HL-60 (cell line): ENCODE measurements around the gene NFIC.
"Not testable (repeated sequence)": the region's sequence is repeated elsewhere in the genome, so short reads cannot be mapped to it uniquely, and the experiment has no call there.

ENCODE experiments used
- DNase-seq, 2 experiments: peaks; one replicate each; pipeline ENCODE4 v3.0.0-alpha.2; 2010 to 2020; ENCODE audit warnings: low read depth in 1 of 2, low spot score in 1 of 2
- H3K27ac ChIP-seq: fragments of 250-450 bp; sonication (Bioruptor Pico); replicated peaks from 2 replicates; pipeline ENCODE4 v1.5.1; 2020; ENCODE audit warnings: mild to moderate bottlenecking, moderate library complexity
- H3K27me3 ChIP-seq: fragments of 250-450 bp; sonication (Bioruptor Pico); 2 replicates; pipeline ENCODE4 v1.5.1; 2021; ENCODE audit warnings: mild to moderate bottlenecking, moderate library complexity; ENCODE audit not compliant: insufficient read depth, poor library complexity, severe bottlenecking
- H3K4me3 ChIP-seq: replicated peaks from 2 replicates; pipeline ENCODE4 v1.5.1; 2011; ENCODE audit warnings: mild to moderate bottlenecking, control low read depth, low read length; ENCODE audit not compliant: insufficient read depth
- CTCF ChIP-seq: IDR thresholded peaks from one replicate; pipeline ENCODE4 v1.5.1; 2011; ENCODE audit warnings: low read length, control low read depth, inconsistent platforms; ENCODE audit not compliant: insufficient read depth
- GABPA ChIP-seq: IDR thresholded peaks from 2 replicates; pipeline ENCODE4 v1.6.1; 2012; ENCODE audit warnings: low read depth
- POLR2AphosphoS5 ChIP-seq: IDR thresholded peaks from 2 replicates; pipeline ENCODE4 v1.6.1; 2012; ENCODE audit warnings: low read depth
- REST ChIP-seq: IDR thresholded peaks from 2 replicates; pipeline ENCODE4 v1.6.1; 2012; ENCODE audit warnings: low read depth; ENCODE audit not compliant: insufficient replicate concordance
- SPI1 ChIP-seq: IDR thresholded peaks from 2 replicates; pipeline ENCODE4 v1.6.1; 2012; ENCODE audit warnings: low read depth, mild to moderate bottlenecking, borderline replicate concordance

The NFIC gene

GRCh38 chr19:3328743-3329142 is 37.6 kb upstream of the NFIC start:
- no peak for TF ChIP-seq REST
- no peak for TF ChIP-seq POLR2AphosphoS5
- TF ChIP-seq CTCF, result no peak
- no peak for TF ChIP-seq SPI1
- TF ChIP-seq GABPA, result no peak
- Histone ChIP-seq H3K27ac (no peak overlapping the region), H3K27me3 (no peaks in the 10 kb centered on the region), H3K4me3 (no peak overlapping the region)
- DNase-seq, result no peak

GRCh38 chr19:3330047-3330446 is 36.3 kb upstream of the NFIC start:
- TF ChIP-seq REST, result no peak
- no peak for TF ChIP-seq CTCF
- no peak for TF ChIP-seq POLR2AphosphoS5
- no peak for TF ChIP-seq GABPA
- TF ChIP-seq SPI1, result no peak
- no peak for DNase-seq
- Histone ChIP-seq H3K4me3 (no peak overlapping the region), H3K27ac (no peak overlapping the region), H3K27me3 (no peaks in the 10 kb centered on the region)

GRCh38 chr19:3332232-3332631 is 34.2 kb upstream of the NFIC start:
- not testable (repeated sequence) for H3K4me3 ChIP-seq, H3K27ac ChIP-seq, DNase-seq, H3K27me3 ChIP-seq

GRCh38 chr19:3333020-3333583 is 33.3 kb upstream of the NFIC start:
- no peak for DNase-seq
- TF ChIP-seq POLR2AphosphoS5 (no peak), GABPA (no peak), SPI1 (no peak), CTCF (no peak), REST (no peak)
- Histone ChIP-seq H3K4me3 (no peak overlapping the region), H3K27ac (no peak overlapping the region), H3K27me3 (no peaks in the 10 kb centered on the region)
